Measurements from ENCODE around the gene TBXAS1.

- TF ChIP-seq CTCF (IDR thresholded peaks at IDR 0.05; ENCODE audit: low read depth, low read length, missing input control): no peak
- TF ChIP-seq REST (IDR thresholded peaks at IDR 0.05): no peak
These were observed 42.8 kb downstream of the TBXAS1 start for GRCh38 chr7:139871820-139872219.

All from liver (tissue), 2 donors.